ENCODE data around the gene CACNA2D3.

The CACNA2D3 gene

GRCh38 chr3:54131026-54131605, 8.8 kb downstream of the CACNA2D3 start:
- no peaks in the 10 kb centered on the region for H3K27me3 ChIP-seq (ENCODE audit: insufficient read depth, low read depth, severe bottlenecking)
- H3K36me3 ChIP-seq, result no peaks in the 10 kb centered on the region
- TF ChIP-seq CTCF (IDR thresholded peaks at IDR 0.05; ENCODE audit: low read depth, low read length), result no peak
- H3K4me3 ChIP-seq (ENCODE audit: low read depth, low read length), result no peak overlapping the region
- no peak for DNase-seq
- H3K9me3 ChIP-seq (ENCODE audit: severe bottlenecking), result no peaks in the 10 kb centered on the region
- no peak overlapping the region for H3K27ac ChIP-seq

DNA sequence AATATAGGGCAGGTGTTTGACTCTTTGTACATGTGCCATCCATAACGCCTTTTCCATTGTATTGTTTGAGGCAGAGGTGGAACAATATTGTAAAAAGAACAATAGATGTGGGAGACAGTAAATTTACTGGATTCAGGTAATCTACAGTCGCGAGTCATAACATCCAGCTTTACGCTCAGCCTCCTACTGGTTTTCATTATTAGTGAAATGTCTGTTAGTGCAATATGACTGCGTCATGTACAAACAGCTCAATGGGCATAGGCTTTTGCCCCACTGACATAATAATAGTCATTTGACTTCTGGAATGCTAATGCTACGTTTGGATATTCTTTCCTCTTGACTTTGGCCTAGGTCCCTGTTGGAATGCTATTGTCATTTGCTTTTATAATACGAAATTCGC, 9.5 kb downstream of the CACNA2D3 start:
- Histone ChIP-seq H3K36me3 (no peaks in the 10 kb centered on the region), H3K4me3 (ENCODE audit: low read depth, low read length) (no peak overlapping the region), H3K9me3 (ENCODE audit: severe bottlenecking) (no peaks in the 10 kb centered on the region), H3K27me3 (ENCODE audit: insufficient read depth, low read depth, severe bottlenecking) (no peaks in the 10 kb centered on the region), H3K27ac (no peak overlapping the region)
- no peak for TF ChIP-seq CTCF (IDR thresholded peaks at IDR 0.05; ENCODE audit: low read depth, low read length)
- no peak for DNase-seq

- Histone ChIP-seq H3K36me3 (no peaks in the 10 kb centered on the region), H3K9me3 (ENCODE audit: severe bottlenecking) (no peaks in the 10 kb centered on the region), H3K27me3 (ENCODE audit: insufficient read depth, low read depth, severe bottlenecking) (no peaks in the 10 kb centered on the region), H3K4me3 (ENCODE audit: low read depth, low read length) (no peak overlapping the region), H3K27ac (no peak overlapping the region)
- no peak for TF ChIP-seq CTCF (IDR thresholded peaks at IDR 0.05; ENCODE audit: low read depth, low read length)
- DNase-seq, result no peak
Measured at GRCh38 chr3:54132685-54133084, 10.3 kb downstream of the CACNA2D3 start.

- Histone ChIP-seq H3K4me3 (ENCODE audit: low read depth, low read length) (no peak overlapping the region), H3K27me3 (ENCODE audit: insufficient read depth, low read depth, severe bottlenecking) (no peaks in the 10 kb centered on the region), H3K27ac (no peak overlapping the region), H3K9me3 (ENCODE audit: severe bottlenecking) (no peaks in the 10 kb centered on the region), H3K36me3 (no peaks in the 10 kb centered on the region)
- TF ChIP-seq CTCF (IDR thresholded peaks at IDR 0.05; ENCODE audit: low read depth, low read length), result no peak
- DNase-seq, result no peak
Measured at GRCh38 chr3:54133196-54133595, 10.8 kb downstream of the CACNA2D3 start.

- no peak for DNase-seq
- Histone ChIP-seq H3K4me3 (ENCODE audit: low read depth, low read length) (no peak overlapping the region), H3K9me3 (ENCODE audit: severe bottlenecking) (no peaks in the 10 kb centered on the region), H3K36me3 (no peaks in the 10 kb centered on the region), H3K27ac (no peak overlapping the region), H3K27me3 (ENCODE audit: insufficient read depth, low read depth, severe bottlenecking) (no peaks in the 10 kb centered on the region)
- no peak for TF ChIP-seq CTCF (IDR thresholded peaks at IDR 0.05; ENCODE audit: low read depth, low read length)
Measured at GRCh38 chr3:54134155-54134554, 11.8 kb downstream of the CACNA2D3 start.

- H3K4me3 ChIP-seq (ENCODE audit: low read depth, low read length), result no peak overlapping the region
- no peak for DNase-seq
- no peak for TF ChIP-seq CTCF (IDR thresholded peaks at IDR 0.05; ENCODE audit: low read depth, low read length)
- H3K9me3 ChIP-seq (ENCODE audit: severe bottlenecking), result no peaks in the 10 kb centered on the region
- H3K36me3 ChIP-seq, result no peaks in the 10 kb centered on the region
- no peaks in the 10 kb centered on the region for H3K27me3 ChIP-seq (ENCODE audit: insufficient read depth, low read depth, severe bottlenecking)
- no peak overlapping the region for H3K27ac ChIP-seq
Measured at GRCh38 chr3:54134713-54135112, 12.4 kb downstream of the CACNA2D3 start.

All from WERI-Rb-1 (cell line).